ENCODE results near the gene HCAR3.
A peak's percentile ranks its signal among the peaks of the same experiment; 100 is the strongest.
"Not testable (repeated sequence)": the region's sequence is repeated elsewhere in the genome, so short reads cannot be mapped to it uniquely, and the experiment has no call there.

The HCAR3 gene

GRCh38 chr12:122684297-122684813 is 32.3 kb downstream of the HCAR3 start:
- no peak for TF ChIP-seq CTCF (IDR thresholded peaks at IDR 0.05)
- Mint-ChIP-seq H3K9me3 (no peaks in the 10 kb centered on the region), H3K27me3 (ENCODE audit: low read depth, poor library complexity) (peaks cover 3% of the 10 kb centered on the region), H3K27ac (no peak overlapping the region), H3K4me1 (no peaks in the 10 kb centered on the region), H3K4me3 (no peak overlapping the region), H3K36me3 (ENCODE audit: low read depth) (no peaks in the 10 kb centered on the region)
- no peak for DNase-seq

GRCh38 chr12:122681814-122682213 is 34.8 kb downstream of the HCAR3 start:
- Mint-ChIP-seq H3K4me1 (no peaks in the 10 kb centered on the region), H3K36me3 (ENCODE audit: low read depth) (no peaks in the 10 kb centered on the region), H3K27ac (no peak overlapping the region), H3K27me3 (ENCODE audit: low read depth, poor library complexity) (peaks cover 3% of the 10 kb centered on the region), H3K9me3 (no peaks in the 10 kb centered on the region), H3K4me3 (no peak overlapping the region)
- DNase-seq = no peak
- TF ChIP-seq CTCF (IDR thresholded peaks at IDR 0.05) = no peak

DNA sequence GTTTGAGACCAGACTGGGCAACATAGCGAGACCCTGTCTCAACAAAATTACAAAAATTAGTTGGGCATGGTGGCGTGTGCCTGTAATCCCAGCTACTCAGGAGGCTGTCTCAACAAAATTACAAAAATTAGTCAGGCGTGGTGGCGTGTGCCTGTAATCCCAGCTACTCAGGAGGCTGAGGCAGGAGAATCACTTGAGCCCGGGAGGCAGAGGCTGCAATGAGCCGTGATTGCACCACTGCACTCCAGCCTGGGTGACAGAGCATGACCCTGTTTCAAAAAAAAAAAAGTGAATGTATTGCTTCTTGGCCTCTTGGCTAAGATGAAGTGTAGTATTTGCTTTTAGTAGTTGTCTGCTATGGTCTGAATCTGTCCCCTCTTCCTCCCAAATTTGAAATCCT is 35.6 kb downstream of the HCAR3 start:
- H3K36me3 Mint-ChIP-seq (ENCODE audit: low read depth); H3K4me1 Mint-ChIP-seq; H3K4me3 Mint-ChIP-seq; H3K27ac Mint-ChIP-seq; H3K9me3 Mint-ChIP-seq; H3K27me3 Mint-ChIP-seq (ENCODE audit: low read depth, poor library complexity); DNase-seq: not testable (repeated sequence)

DNA sequence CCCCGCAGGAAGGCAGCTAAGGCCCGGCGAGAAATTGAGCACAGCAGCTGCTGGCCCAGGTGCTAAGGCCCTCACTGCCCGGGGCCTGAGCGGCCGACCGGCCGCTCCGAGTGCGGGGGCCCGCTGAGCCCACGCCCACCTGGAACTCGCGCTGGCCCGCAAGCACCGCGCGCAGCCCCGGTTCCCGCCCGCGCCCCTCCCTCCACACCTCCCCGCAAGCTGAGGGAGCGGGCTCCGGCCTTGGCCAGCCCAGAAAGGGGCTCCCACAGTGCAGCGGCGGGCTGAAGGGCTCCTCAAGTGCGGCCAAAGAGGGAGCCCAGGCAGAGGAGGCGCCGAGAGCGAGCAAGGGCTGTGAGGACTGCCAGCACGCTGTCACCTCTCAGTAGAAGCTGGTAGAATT is 39.8 kb downstream of the HCAR3 start:
- H3K27me3 Mint-ChIP-seq (ENCODE audit: low read depth, poor library complexity); DNase-seq; H3K4me1 Mint-ChIP-seq; H3K36me3 Mint-ChIP-seq (ENCODE audit: low read depth); H3K4me3 Mint-ChIP-seq; H3K9me3 Mint-ChIP-seq; H3K27ac Mint-ChIP-seq: not testable (repeated sequence)

GRCh38 chr12:122676015-122676414 is 40.6 kb downstream of the HCAR3 start:
- H3K27me3 Mint-ChIP-seq (ENCODE audit: low read depth, poor library complexity); H3K4me3 Mint-ChIP-seq; DNase-seq; H3K9me3 Mint-ChIP-seq; H3K27ac Mint-ChIP-seq; H3K36me3 Mint-ChIP-seq (ENCODE audit: low read depth); H3K4me1 Mint-ChIP-seq: not testable (repeated sequence)

DNA sequence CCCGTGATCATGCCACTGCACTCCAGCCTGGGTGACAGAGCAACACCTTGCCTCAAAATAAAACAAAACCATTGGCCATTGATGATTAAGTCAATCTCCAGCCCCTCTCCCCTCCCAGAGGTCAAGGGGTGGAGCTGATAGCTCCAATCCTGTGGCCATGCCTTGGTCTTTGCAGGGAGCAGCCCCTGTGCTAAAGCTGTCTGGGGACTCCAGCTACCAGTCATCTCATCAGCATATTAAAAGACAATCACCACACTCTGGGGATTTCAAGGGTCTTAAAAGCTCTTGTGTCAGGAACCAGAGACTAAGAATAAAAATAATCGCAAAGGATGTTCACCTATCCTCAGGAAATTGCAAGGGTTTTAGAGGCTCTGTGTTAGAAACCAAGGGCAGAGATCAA is 44.1 kb downstream of the HCAR3 start:
- Mint-ChIP-seq H3K4me3 (no peak overlapping the region), H3K27ac (peak overlapping the region; percentile 69), H3K9me3 (peaks cover 4% of the 10 kb centered on the region), H3K36me3 (ENCODE audit: low read depth) (no peaks in the 10 kb centered on the region), H3K27me3 (ENCODE audit: low read depth, poor library complexity) (peaks cover 3% of the 10 kb centered on the region), H3K4me1 (peaks cover 5% of the 10 kb centered on the region)
- no peak for DNase-seq
- no peak for TF ChIP-seq CTCF (IDR thresholded peaks at IDR 0.05)

- no peak overlapping the region for H3K4me3 Mint-ChIP-seq
- no peak for TF ChIP-seq CTCF (IDR thresholded peaks at IDR 0.05)
- H3K27me3 Mint-ChIP-seq (ENCODE audit: low read depth, poor library complexity) = peaks cover 3% of the 10 kb centered on the region
- H3K27ac Mint-ChIP-seq = no peak overlapping the region
- peaks cover 4% of the 10 kb centered on the region for H3K9me3 Mint-ChIP-seq
- H3K4me1 Mint-ChIP-seq = peaks cover 5% of the 10 kb centered on the region
- H3K36me3 Mint-ChIP-seq (ENCODE audit: low read depth) = no peaks in the 10 kb centered on the region
- DNase-seq = no peak
Observed at GRCh38 chr12:122669397-122670070, 47.1 kb downstream of the HCAR3 start.

All from nephron progenitor cell (in vitro differentiated cells).